Fibroblast of lung (primary cell): Measurements from ENCODE around the gene MYDGF. TPM values are rescaled to one million over a fixed set of nuclear protein-coding genes. Genes with fewer than 3 reads are reported as not detected.

Experiments
- DNase-seq, 2 donors: peaks; one replicate each; pipeline versions ENCODE4 v3.0.0 to v3.0.0-alpha.2; 2010; ENCODE audit warnings: low read depth in 2 of 2
- H2AFZ ChIP-seq: 2 replicates; pipeline ENCODE4 v1.5.1; 2012; ENCODE audit warnings: low read length, control low read depth, inconsistent platforms
- H3K27ac ChIP-seq: 2 replicates; pipeline ENCODE4 v1.5.1; 2011; ENCODE audit warnings: low read length, control low read depth; ENCODE audit not compliant: insufficient read depth
- H3K27me3 ChIP-seq: 2 replicates; pipeline ENCODE4 v1.5.1; 2011; ENCODE audit warnings: mild to moderate bottlenecking, low read length; ENCODE audit not compliant: control insufficient read depth, insufficient read depth
- H3K36me3 ChIP-seq: 2 replicates; pipeline ENCODE4 v1.5.1; 2011; ENCODE audit warnings: low read length; ENCODE audit not compliant: control insufficient read depth, insufficient read depth
- H3K4me1 ChIP-seq: 2 replicates; pipeline ENCODE4 v1.5.1; 2011; ENCODE audit warnings: low read length; ENCODE audit not compliant: control insufficient read depth, insufficient read depth; ENCODE audit errors: extremely low read depth
- H3K4me2 ChIP-seq: 2 replicates; pipeline ENCODE4 v1.5.1; 2011; ENCODE audit warnings: low read length, control low read depth; ENCODE audit not compliant: insufficient read depth; ENCODE audit errors: extremely low read depth
- H3K4me3 ChIP-seq, 4 experiments: fragments of 200-600 bp in 1 of 4; sonication (generic) in 1 of 4; replicated peaks in 1 of 4; 2 replicates each; pipeline ENCODE4 v1.5.1; 2011 to 2016; ENCODE audit warnings: low read length in 4 of 4, low read depth in 3 of 4, mild to moderate bottlenecking in 3 of 4, control low read depth in 2 of 4, inconsistent platforms in 1 of 4, mixed read lengths in 1 of 4; ENCODE audit not compliant: insufficient read depth in 1 of 4; ENCODE audit errors: control extremely low read depth in 1 of 4
- H3K79me2 ChIP-seq: 2 replicates; pipeline ENCODE4 v1.5.1; 2012; ENCODE audit warnings: mild to moderate bottlenecking, low read length, inconsistent platforms; ENCODE audit not compliant: control insufficient read depth, insufficient read depth
- H3K9ac ChIP-seq: 2 replicates; pipeline ENCODE4 v1.5.1; 2011; ENCODE audit warnings: mild to moderate bottlenecking, low read length, control low read depth; ENCODE audit not compliant: insufficient read depth
- H3K9me3 ChIP-seq: 2 replicates; pipeline ENCODE4 v1.5.1; 2012; ENCODE audit warnings: low read depth, low read length; ENCODE audit not compliant: control insufficient read depth, insufficient read depth
- H4K20me1 ChIP-seq: 2 replicates; pipeline ENCODE4 v1.5.1; 2011; ENCODE audit warnings: low read length; ENCODE audit not compliant: control insufficient read depth, insufficient read depth; ENCODE audit errors: extremely low read depth
- CTCF ChIP-seq, 2 donors: IDR thresholded peaks in 1 of 2; conservative IDR thresholded peaks in 1 of 2; 1 replicate in 1 of 2; 2 replicates in 1 of 2; pipeline ENCODE4 v1.5.1; 2011 to 2012; ENCODE audit warnings: low read length in 2 of 2, control low read depth in 1 of 2, inconsistent platforms in 1 of 2, low read depth in 1 of 2, mild to moderate bottlenecking in 1 of 2
- EZH2 ChIP-seq: IDR thresholded peaks from 2 replicates; pipeline ENCODE4 v1.5.1; 2012; ENCODE audit warnings: low read length, control low read depth, mild to moderate bottlenecking; ENCODE audit errors: missing control alignments
- polyA plus RNA-seq, 2 donors: library from polyadenylated mRNA; depleted of rRNA in 1 of 2; stranded (reverse) in 1 of 2; unstranded in 1 of 2; fragments of >200 nt; gene quantifications; 2 replicates each; pipeline ENCODE4 v1.2.1, GENCODE V29; 2011 to 2012; ENCODE audit warnings: missing spikeins in 1 of 2
- total RNA-seq: library from RNA; depleted of rRNA; stranded (reverse); fragments of >200 nt; gene quantifications from 2 replicates; pipeline ENCODE4 v1.2.1, GENCODE V29; 2014

MYDGF gene
- total and polyA plus RNA-seq, 2 donors (not counting 1 experiment from before 2014, with no cell fraction given): 167 to 181 TPM

GRCh38 chr19:4654437-4655361, 15.4 kb downstream of the MYDGF start:
- no peaks in the 10 kb centered on the region for H3K4me1 ChIP-seq
- H3K27me3 ChIP-seq: no peaks in the 10 kb centered on the region
- H2AFZ ChIP-seq: no peak overlapping the region
- no peak for DNase-seq
- no peak overlapping the region for H3K4me2 ChIP-seq
- H3K4me3 ChIP-seq: no peak overlapping the region
- no peaks in the 10 kb centered on the region for H3K9me3 ChIP-seq
- no peak overlapping the region for H3K9ac ChIP-seq
- TF ChIP-seq CTCF (conservative IDR thresholded peaks at IDR 0.05 in 1 of 2, IDR thresholded peaks at IDR 0.05 in 1 of 2; ENCODE audit: low read depth in 1 of 2, low read length in 2 of 2) (no peak), EZH2 (no peak)
- no peak overlapping the region for H3K27ac ChIP-seq
- H4K20me1 ChIP-seq: no peaks in the 10 kb centered on the region
- no peaks in the 10 kb centered on the region for H3K79me2 ChIP-seq
- H3K36me3 ChIP-seq: peaks cover 21% of the 10 kb centered on the region

GRCh38 chr19:4653793-4654436, 16.2 kb downstream of the MYDGF start:
- H2AFZ ChIP-seq: no peak overlapping the region
- H3K4me2 ChIP-seq: no peak overlapping the region
- no peaks in the 10 kb centered on the region for H4K20me1 ChIP-seq
- no peaks in the 10 kb centered on the region for H3K9me3 ChIP-seq
- TF ChIP-seq CTCF (conservative IDR thresholded peaks at IDR 0.05 in 1 of 2, IDR thresholded peaks at IDR 0.05 in 1 of 2; ENCODE audit: low read depth in 1 of 2, low read length in 2 of 2) (no peak), EZH2 (no peak)
- no peak overlapping the region for H3K27ac ChIP-seq
- H3K9ac ChIP-seq: no peak overlapping the region
- H3K4me1 ChIP-seq: no peaks in the 10 kb centered on the region
- H3K79me2 ChIP-seq: no peaks in the 10 kb centered on the region
- H3K36me3 ChIP-seq: peaks cover 21% of the 10 kb centered on the region
- no peaks in the 10 kb centered on the region for H3K27me3 ChIP-seq
- no peak for DNase-seq
- no peak overlapping the region for H3K4me3 ChIP-seq

GRCh38 chr19:4652075-4652474, 18.1 kb downstream of the MYDGF start:
- Histone ChIP-seq H3K79me2 (no peaks in the 10 kb centered on the region), H3K4me3 (no peak overlapping the region), H4K20me1 (no peaks in the 10 kb centered on the region), H3K4me1 (peaks cover 5% of the 10 kb centered on the region), H3K9me3 (no peaks in the 10 kb centered on the region), H3K36me3 (peaks cover 9% of the 10 kb centered on the region), H3K27ac (no peak overlapping the region), H2AFZ (no peak overlapping the region), H3K9ac (no peak overlapping the region), H3K4me2 (no peak overlapping the region), H3K27me3 (no peaks in the 10 kb centered on the region)
- TF ChIP-seq CTCF (conservative IDR thresholded peaks at IDR 0.05 in 1 of 2, IDR thresholded peaks at IDR 0.05 in 1 of 2; ENCODE audit: low read depth in 1 of 2, low read length in 2 of 2) (no peak), EZH2 (no peak)
- DNase-seq: no peak
